Measurements from ENCODE around the gene DPYSL4. TPM values are rescaled to one million over a fixed set of nuclear protein-coding genes. Genes with fewer than 3 reads are reported as not detected.

Gene DPYSL4
- total and polyA plus RNA-seq, 2 of the 13 experiments (the other 11 are each of a cell fraction or from before 2014, with no cell fraction given): 0.84 to 1.2 TPM

DNA sequence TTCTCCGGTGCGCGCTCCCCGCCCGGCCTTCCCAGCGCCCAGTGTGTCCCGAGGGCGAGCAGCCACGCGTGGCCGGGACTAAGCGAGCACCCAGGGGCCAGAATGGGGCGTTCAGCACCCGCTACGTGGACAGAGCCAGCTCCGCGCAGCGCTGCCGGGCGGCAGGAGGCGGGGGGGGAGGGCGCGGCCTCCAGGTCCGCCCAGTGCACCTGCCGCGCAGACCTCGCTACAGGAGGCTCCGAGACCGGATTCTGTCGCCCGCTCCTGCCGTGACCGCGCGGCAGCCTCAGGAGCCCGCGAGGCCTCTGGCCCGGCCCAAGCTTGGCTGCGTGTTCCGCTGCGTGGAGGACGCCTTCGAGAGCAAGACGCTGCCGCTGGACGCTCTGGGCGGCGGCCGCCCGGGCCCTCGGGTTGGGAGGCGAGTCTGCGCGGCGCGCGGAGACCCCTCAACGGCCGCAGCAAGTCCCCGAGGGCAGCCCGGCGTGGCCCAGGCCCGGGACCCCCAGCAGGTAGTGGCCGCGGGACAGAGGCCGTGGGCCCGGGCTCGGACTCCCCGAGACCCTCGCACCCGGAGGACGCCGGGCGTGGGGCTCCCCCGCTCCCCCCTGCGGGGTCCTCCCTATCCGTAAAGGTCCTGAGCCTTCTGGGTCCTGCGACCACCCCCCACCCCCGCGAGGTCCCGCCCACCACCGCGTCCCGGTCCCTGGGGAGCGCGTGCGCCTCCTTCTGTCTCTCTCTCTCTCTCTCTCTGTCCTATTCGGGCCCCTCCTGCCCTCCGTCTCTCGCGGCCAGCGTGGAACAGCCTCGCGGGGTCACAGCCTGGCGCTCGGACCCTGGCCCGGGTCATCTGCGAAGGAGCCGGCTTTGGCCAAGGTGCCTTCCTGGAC is 904 bp upstream of the DPYSL4 start (continued):
- TF ChIP-seq, protein P1, sequence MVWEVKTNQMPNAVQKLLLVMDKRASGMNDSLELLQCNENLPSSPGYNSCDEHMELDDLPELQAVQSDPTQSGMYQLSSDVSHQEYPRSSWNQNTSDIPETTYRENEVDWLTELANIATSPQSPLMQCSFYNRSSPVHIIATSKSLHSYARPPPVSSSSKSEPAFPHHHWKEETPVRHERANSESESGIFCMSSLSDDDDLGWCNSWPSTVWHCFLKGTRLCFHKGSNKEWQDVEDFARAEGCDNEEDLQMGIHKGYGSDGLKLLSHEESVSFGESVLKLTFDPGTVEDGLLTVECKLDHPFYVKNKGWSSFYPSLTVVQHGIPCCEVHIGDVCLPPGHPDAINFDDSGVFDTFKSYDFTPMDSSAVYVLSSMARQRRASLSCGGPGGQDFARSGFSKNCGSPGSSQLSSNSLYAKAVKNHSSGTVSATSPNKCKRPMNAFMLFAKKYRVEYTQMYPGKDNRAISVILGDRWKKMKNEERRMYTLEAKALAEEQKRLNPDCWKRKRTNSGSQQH (CRISPR knock-in tag; IDR thresholded peaks at IDR 0.05; ENCODE audit: low read depth): 0 out of 2 replicates have a peak, but pooled peaks have one; percentile 43
- TF ChIP-seq, protein P2, sequence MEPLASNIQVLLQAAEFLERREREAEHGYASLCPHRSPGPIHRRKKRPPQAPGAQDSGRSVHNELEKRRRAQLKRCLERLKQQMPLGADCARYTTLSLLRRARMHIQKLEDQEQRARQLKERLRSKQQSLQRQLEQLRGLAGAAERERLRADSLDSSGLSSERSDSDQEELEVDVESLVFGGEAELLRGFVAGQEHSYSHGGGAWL (CRISPR knock-in tag; IDR thresholded peaks at IDR 0.05): 0 out of 2 replicates have a peak, but pooled peaks have one; percentile 68
- peak; percentile 95 for TF ChIP-seq MIER2 (CRISPR knock-in tag; IDR thresholded peaks at IDR 0.05)

DNA sequence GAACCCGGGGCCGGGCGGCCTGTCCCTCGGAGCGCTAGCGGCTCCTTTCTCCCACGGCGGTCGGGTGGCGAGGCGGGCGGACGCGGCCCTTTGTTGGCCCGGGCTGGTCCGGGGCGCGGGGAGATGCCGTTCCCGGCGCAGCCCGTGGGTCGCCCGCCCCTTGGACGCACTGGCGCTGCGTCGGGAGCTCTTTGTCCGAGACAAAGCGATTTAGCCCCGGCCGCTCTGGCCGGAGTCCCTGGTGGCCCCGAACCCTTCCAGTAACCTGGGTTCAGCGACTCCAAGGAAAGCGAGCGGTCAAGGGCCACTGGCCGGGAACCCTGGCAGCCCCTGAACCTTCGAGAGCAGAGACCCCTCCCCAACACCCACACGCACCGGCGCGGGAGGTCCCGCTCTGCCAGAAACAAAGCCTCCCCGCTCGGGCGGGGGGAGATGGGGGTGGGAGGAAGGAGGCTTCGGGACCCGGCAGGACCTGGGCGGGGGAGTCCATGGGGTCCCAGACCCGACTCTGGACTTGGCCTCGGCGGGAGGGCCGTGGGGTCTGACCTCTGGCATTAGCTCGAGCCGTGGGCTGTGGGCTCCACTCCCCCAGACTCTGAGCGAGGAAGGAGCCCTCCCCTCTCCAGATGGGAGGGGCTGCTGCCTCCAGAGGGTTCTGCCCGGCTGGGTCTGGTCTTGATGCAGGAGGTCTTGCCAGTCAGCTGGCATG is 836 bp downstream of the DPYSL4 start:
- no peaks in the 10 kb centered on the region for H3K9me3 ChIP-seq (ENCODE audit: low read length)
- peaks cover 23% of the 10 kb centered on the region for H3K4me1 ChIP-seq (ENCODE audit: insufficient read depth, low read length)
- no TSS peak for BruUV-seq (replicated peaks)
- H3K27me3 ChIP-seq (ENCODE audit: control insufficient read depth in 1 of 2, insufficient read depth in 2 of 2, low read length in 2 of 2): peaks cover 4 to 40% of the 10 kb centered on the region in 2 experiments
- FAIRE-seq: no peak
- peak; percentile 73; the same call in 1 of the 2 replicates for TF ChIP-seq EZH2 (conservative IDR thresholded peaks at IDR 0.05; ENCODE audit: low read depth, low read length)
- no peak for TF ChIP-seq ZNF775 (CRISPR knock-in tag; IDR thresholded peaks at IDR 0.05; ENCODE audit: borderline replicate concordance)
- TF ChIP-seq, protein P3, sequence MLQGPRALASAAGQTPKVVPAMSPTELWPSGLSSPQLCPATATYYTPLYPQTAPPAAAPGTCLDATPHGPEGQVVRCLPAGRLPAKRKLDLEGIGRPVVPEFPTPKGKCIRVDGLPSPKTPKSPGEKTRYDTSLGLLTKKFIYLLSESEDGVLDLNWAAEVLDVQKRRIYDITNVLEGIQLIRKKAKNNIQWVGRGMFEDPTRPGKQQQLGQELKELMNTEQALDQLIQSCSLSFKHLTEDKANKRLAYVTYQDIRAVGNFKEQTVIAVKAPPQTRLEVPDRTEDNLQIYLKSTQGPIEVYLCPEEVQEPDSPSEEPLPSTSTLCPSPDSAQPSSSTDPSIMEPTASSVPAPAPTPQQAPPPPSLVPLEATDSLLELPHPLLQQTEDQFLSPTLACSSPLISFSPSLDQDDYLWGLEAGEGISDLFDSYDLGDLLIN (CRISPR knock-in tag; IDR thresholded peaks at IDR 0.05; ENCODE audit: borderline replicate concordance): no peak
- H2AFZ ChIP-seq (ENCODE audit: low read length): no peak overlapping the region
- H3K79me2 ChIP-seq (ENCODE audit: insufficient read depth, low read length): no peaks in the 10 kb centered on the region
- H3K9ac ChIP-seq (ENCODE audit: insufficient read depth, low read depth, low read length): no peak overlapping the region
- ChIA-PET CTCF (ENCODE audit: low intra/inter-chr PET ratio, low total read pairs) (no interaction called here), POLR2A (no interaction called here)
- H4K20me1 ChIP-seq (ENCODE audit: insufficient read depth, low read length): peaks cover 18% of the 10 kb centered on the region
- WGBS (ENCODE audit: low lambda C conversion rate): 18% methylated on average over 17 of the region's 58 CpGs
- H3K4me2 ChIP-seq (ENCODE audit: low read depth, low read length): peak overlapping the region; percentile 32
- H3K4me3 ChIP-seq (replicated peaks in 1 of 3; ENCODE audit: insufficient read depth in 1 of 3, low read depth in 2 of 3, low read length in 3 of 3): peak overlapping the region in 2 of 3 experiments; percentile 29 to 40; a peak in 3 of 6 replicates
- intact Hi-C loops (cut with micrococcal nuclease; ENCODE audit: unreplicated experiment) (no loop called here), in situ Hi-C loops (cut with HindIII; ENCODE audit: extremely low pct_ligation_motif_present, low pct_unique_long_range_greater_than_20kb) (no loop called here)
- ATAC-seq: no peak
- no peaks in the 10 kb centered on the region for H3K36me3 ChIP-seq (replicated peaks in 1 of 2; ENCODE audit: control insufficient read depth in 1 of 2, insufficient read depth in 2 of 2, low read length in 2 of 2)
- DNase-seq (ENCODE audit: low spot score): no peak
- H3K27ac ChIP-seq (ENCODE audit: extremely low read length, insufficient read depth, low read length): no peak overlapping the region
